H1 (cell line): Measurements from ENCODE around the gene MCEE. TPM values are rescaled to one million over a fixed set of nuclear protein-coding genes. Genes with fewer than 3 reads are reported as not detected.
"Not testable (repeated sequence)": the region's sequence is repeated elsewhere in the genome, so short reads cannot be mapped to it uniquely, and the experiment has no call there.

Source experiments
- CTCF ChIA-PET: fragments of 300-600 bp; sonication (Branson Sonifier 250); formaldehyde crosslinking; loops from one replicate; lab custom pipeline; 2021; ENCODE audit not compliant: partially characterized antibody; lab: Charles Lee
- POLR2A ChIA-PET: fragments of 300-600 bp; sonication (Branson Sonifier 250); formaldehyde crosslinking; loops from one replicate; lab custom pipeline; 2021; ENCODE audit warnings: inconsistent platforms; ENCODE audit not compliant: partially characterized antibody; lab: Charles Lee
- DNase-seq, 2 experiments: peaks; one replicate each; pipeline versions ENCODE4 v3.0.0 to v3.0.0-alpha.2; 2010 to 2022; ENCODE audit warnings: low spot score in 2 of 2, low read depth in 1 of 2, mixed read lengths in 1 of 2
- FAIRE-seq: peaks from 2 replicates; lab custom pipeline; 2011; peaks lifted over from hg19 to GRCh38; lab: Jason Lieb, UNC
- H2AFZ ChIP-seq: 2 replicates; pipeline ENCODE4 v1.8.1; 2012; ENCODE audit warnings: low read length, inconsistent platforms
- H2AK5ac ChIP-seq: 2 replicates; pipeline ENCODE4 v1.6.1; 2013; ENCODE audit warnings: low read depth, low read length
- H2BK120ac ChIP-seq: replicated peaks from 2 replicates; pipeline ENCODE3; 2013; ENCODE audit warnings: low read depth, low read length, inconsistent platforms
- H2BK12ac ChIP-seq: 2 replicates; pipeline ENCODE4 v1.6.1; 2013; ENCODE audit warnings: low read depth, low read length
- H2BK15ac ChIP-seq: 2 replicates; pipeline ENCODE4 v1.6.1; 2013; ENCODE audit warnings: low read length
- H2BK20ac ChIP-seq: 2 replicates; pipeline ENCODE4 v1.6.1; 2013; ENCODE audit warnings: low read length
- H2BK5ac ChIP-seq: 2 replicates; pipeline ENCODE4 v1.6.1; 2013; ENCODE audit warnings: low read depth, low read length
- H3K14ac ChIP-seq: 2 replicates; pipeline ENCODE4 v1.6.1; 2013; ENCODE audit warnings: inconsistent platforms; ENCODE audit not compliant: insufficient read length
- H3K18ac ChIP-seq: 2 replicates; pipeline ENCODE4 v1.6.1; 2013; ENCODE audit warnings: low read length; ENCODE audit errors: extremely low read depth
- H3K23ac ChIP-seq: 2 replicates; pipeline ENCODE4 v1.6.1; 2013; ENCODE audit warnings: inconsistent platforms; ENCODE audit not compliant: insufficient read length
- H3K23me2 ChIP-seq: 2 replicates; pipeline ENCODE4 v1.6.1; 2013; ENCODE audit warnings: low read depth, low read length
- H3K27ac ChIP-seq: 2 replicates; pipeline ENCODE4 v1.6.1; 2011; ENCODE audit warnings: low read depth, low read length, inconsistent platforms
- H3K27me3 ChIP-seq, 4 experiments: replicated peaks in 1 of 4; 1 replicate in 1 of 4; 2 replicates in 3 of 4; pipeline versions ENCODE4 v1.6.1 to v1.8.1; 2011 to 2013; ENCODE audit warnings: low read length in 3 of 4, mild to moderate bottlenecking in 3 of 4, inconsistent platforms in 2 of 4, mixed read lengths in 2 of 4, moderate library complexity in 1 of 4; ENCODE audit not compliant: control insufficient read depth in 3 of 4, insufficient read depth in 3 of 4; ENCODE audit errors: extremely low read depth in 1 of 4
- H3K36me3 ChIP-seq, 4 experiments: 2 replicates each; pipeline versions ENCODE4 v1.6.1 to v1.8.1; 2011 to 2013; ENCODE audit warnings: mild to moderate bottlenecking in 4 of 4, low read length in 3 of 4, moderate library complexity in 2 of 4, control low read depth in 1 of 4, inconsistent platforms in 1 of 4; ENCODE audit not compliant: insufficient read depth in 4 of 4, control insufficient read depth in 2 of 4
- H3K4ac ChIP-seq: replicated peaks from 2 replicates; pipeline ENCODE3; 2013; ENCODE audit warnings: low read length, low read depth, mixed read lengths, inconsistent platforms; ENCODE audit not compliant: insufficient read length
- H3K4me1 ChIP-seq, 4 experiments: replicated peaks in 1 of 4; 1 replicate in 1 of 4; 2 replicates in 3 of 4; pipeline versions ENCODE4 v1.6.1 to v1.8.1; 2011 to 2013; ENCODE audit warnings: low read length in 3 of 4, inconsistent platforms in 2 of 4, mixed read lengths in 1 of 4; ENCODE audit not compliant: insufficient read depth in 4 of 4, control insufficient read depth in 3 of 4
- H3K4me2 ChIP-seq, 2 experiments: 2 replicates each; pipeline versions ENCODE4 v1.6.1 to v1.8.1; 2011 to 2013; ENCODE audit warnings: low read depth in 2 of 2, low read length in 2 of 2, control low read depth in 1 of 2, inconsistent platforms in 1 of 2, mild to moderate bottlenecking in 1 of 2; ENCODE audit not compliant: insufficient read depth in 1 of 2
- H3K4me3 ChIP-seq, 4 experiments: fragments of 200-600, 300-600 bp in 1 of 4; sonication (generic), shearing (Covaris generic), sonication (Bioruptor Twin) in 1 of 4; 2 replicates each; pipeline versions ENCODE4 v1.5.1 to v1.8.1; 2011 to 2016; ENCODE audit warnings: low read length in 4 of 4, low read depth in 3 of 4, control low read depth in 2 of 4, inconsistent platforms in 2 of 4, mild to moderate bottlenecking in 2 of 4, mixed read lengths in 1 of 4, moderate library complexity in 1 of 4; ENCODE audit not compliant: insufficient read depth in 2 of 4; ENCODE audit errors: extremely low read depth in 1 of 4
- H3K56ac ChIP-seq: replicated peaks from 2 replicates; pipeline ENCODE3; 2013; ENCODE audit warnings: low read depth, mild to moderate bottlenecking, mixed read lengths, low read length, inconsistent platforms; ENCODE audit not compliant: insufficient read length
- H3K79me1 ChIP-seq: 2 replicates; pipeline ENCODE4 v1.6.1; 2013; ENCODE audit warnings: low read depth, low read length, control low read depth
- H3K79me2 ChIP-seq, 2 experiments: 2 replicates each; pipeline versions ENCODE4 v1.6.1 to v1.8.1; 2012 to 2013; ENCODE audit warnings: low read length in 2 of 2, mild to moderate bottlenecking in 2 of 2, inconsistent platforms in 1 of 2; ENCODE audit not compliant: insufficient read depth in 2 of 2, control insufficient read depth in 1 of 2
- H3K9ac ChIP-seq, 4 experiments: replicated peaks in 1 of 4; 1 replicate in 1 of 4; 2 replicates in 3 of 4; pipeline versions ENCODE4 v1.6.1 to v1.8.1; 2011 to 2013; ENCODE audit warnings: low read depth in 3 of 4, low read length in 3 of 4, control low read depth in 2 of 4, mild to moderate bottlenecking in 2 of 4, moderate library complexity in 2 of 4, inconsistent platforms in 1 of 4; ENCODE audit errors: extremely low read depth in 1 of 4
- H3K9me3 ChIP-seq, 2 experiments: 2 replicates each; pipeline versions ENCODE4 v1.6.1 to v1.8.1; 2012 to 2013; ENCODE audit warnings: mild to moderate bottlenecking in 2 of 2, moderate library complexity in 2 of 2, control low read depth in 1 of 2, inconsistent platforms in 1 of 2, low read depth in 1 of 2, low read length in 1 of 2, mixed read lengths in 1 of 2; ENCODE audit not compliant: insufficient read depth in 2 of 2
- H4K20me1 ChIP-seq, 2 experiments: replicated peaks in 1 of 2; 2 replicates each; pipeline versions ENCODE3 to v1.8.1; 2011 to 2013; ENCODE audit warnings: inconsistent platforms in 2 of 2, low read length in 2 of 2, mild to moderate bottlenecking in 1 of 2; ENCODE audit not compliant: insufficient read depth in 2 of 2, control insufficient read depth in 1 of 2
- H4K5ac ChIP-seq: 2 replicates; pipeline ENCODE4 v1.6.1; 2013; ENCODE audit warnings: low read length, low read depth, mixed read lengths, inconsistent platforms; ENCODE audit not compliant: insufficient read length
- H4K8ac ChIP-seq: 2 replicates; pipeline ENCODE4 v1.8.0; 2013; ENCODE audit warnings: mild to moderate bottlenecking, moderate library complexity, low read length, inconsistent platforms; ENCODE audit not compliant: insufficient read depth; ENCODE audit errors: extremely low read depth
- H4K91ac ChIP-seq: replicated peaks from 2 replicates; pipeline ENCODE3; 2013; ENCODE audit warnings: low read length, mixed read lengths, inconsistent platforms; ENCODE audit not compliant: insufficient read length
- WGBS, 2 experiments: shearing (Covaris generic) in 1 of 2; methylation state at CpG; one replicate each; pipeline versions ENCODE4 v1.1.6 to v1.1.7; 2013 to 2015; ENCODE audit warnings: low lambda C conversion rate in 2 of 2, mixed read lengths in 2 of 2, inconsistent platforms in 1 of 2, low coverage in 1 of 2, missing lambda C conversion rate in 1 of 2; ENCODE audit not compliant: insufficient replicate concordance in 2 of 2, insufficient coverage in 1 of 2, insufficient read length in 1 of 2; ENCODE audit errors: extremely low coverage in 1 of 2, missing lambda C conversion rate in 1 of 2; 5-methylcytosine and 5-hydroxymethylcytosine counted together
- polyA plus RNA-seq, 7 experiments: library from polyadenylated mRNA; depleted of rRNA in 3 of 7; stranded (reverse) in 5 of 7; unstranded in 2 of 7; fragments of >200 nt in 5 of 7; fragments of 200-250 nt in 2 of 7; gene quantifications; 1 replicate in 5 of 7; 2 replicates in 1 of 7; 4 replicates in 1 of 7; pipeline versions ENCODE4 v1.2.1 to v1.2.3, GENCODE V29; 2011 to 2013; ENCODE audit warnings: missing spikeins in 2 of 7, mixed read lengths in 2 of 7
- total RNA-seq: library from RNA; stranded (reverse); fragmentation: NEBNext Ultra II Directional; extraction: Animal tissue kit (Norgen Biotek cat#: 25700); gene quantifications from 2 replicates; pipeline ENCODE4 v1.2.1, GENCODE V29; 2021

The MCEE gene
- total and polyA plus RNA-seq, 2 of the 8 experiments (the other 6 are each of a cell fraction or from before 2014, with no cell fraction given) = 7.3 to 14.1 TPM

GRCh38 chr2:71178836-71179235, 48.8 kb upstream of the MCEE start:
- H2BK15ac ChIP-seq, H3K4ac ChIP-seq, H3K23ac ChIP-seq, H3K4me1 ChIP-seq, H3K23me2 ChIP-seq, H3K36me3 ChIP-seq, H4K91ac ChIP-seq, H3K9me3 ChIP-seq, POLR2A ChIA-PET, DNase-seq, H3K27me3 ChIP-seq, H2BK120ac ChIP-seq, H2BK12ac ChIP-seq, H2BK20ac ChIP-seq, H4K5ac ChIP-seq, H3K18ac ChIP-seq, H2BK5ac ChIP-seq, H3K4me3 ChIP-seq, H4K20me1 ChIP-seq, H3K14ac ChIP-seq, H3K56ac ChIP-seq, H3K9ac ChIP-seq, H4K8ac ChIP-seq, H2AFZ ChIP-seq, FAIRE-seq, H2AK5ac ChIP-seq, H3K4me2 ChIP-seq, H3K79me1 ChIP-seq, H3K79me2 ChIP-seq, H3K27ac ChIP-seq: not testable (repeated sequence)
- CTCF ChIA-PET = interaction anchor here (0.9 kb wide), 1 partner anchor 69 kb away, joined by 3 read pairs; no protein-coding TSS in a partner anchor
- 91% methylated on average over 8 of the region's 8 CpGs; no CpG with 5 or more reads in 1 of the 2 experiments for WGBS, 2 experiments
